GM23338 (cell line): Measurements from ENCODE around the gene SMARCE1. TPM values are rescaled to one million over a fixed set of nuclear protein-coding genes. Genes with fewer than 3 reads are reported as not detected.
"Not testable (repeated sequence)": the region's sequence is repeated elsewhere in the genome, so short reads cannot be mapped to it uniquely, and the experiment has no call there.

Experiments
- ATAC-seq: fragments of 200-7000 bp; cut with Tn5 transposase; 3 replicates; pipeline ENCODE4 v1.9.1; 2020
- DNase-seq: peaks from one replicate; pipeline ENCODE4 v3.0.0-alpha.2; 2015; ENCODE audit warnings: low spot score
- H2AFZ ChIP-seq: fragments of 200-600 bp; sonication (generic); 2 replicates; pipeline ENCODE4 v1.8.0; 2016; ENCODE audit warnings: antibody characterized with exemption, mild to moderate bottlenecking, moderate library complexity
- H3F3A ChIP-seq: fragments of 200-600 bp; sonication (generic); replicated peaks from 2 replicates; pipeline ENCODE4 v1.8.0; 2017; ENCODE audit warnings: antibody characterized with exemption, mixed run types, low read depth
- H3K27ac ChIP-seq: fragments of 200-600 bp; sonication (generic); 2 replicates; pipeline ENCODE4 v1.6.1; 2016; ENCODE audit warnings: low read depth
- H3K27me3 ChIP-seq: fragments of 200-600 bp; sonication (generic); 2 replicates; pipeline ENCODE4 v1.8.0; 2016; ENCODE audit warnings: mild to moderate bottlenecking, mixed run types, moderate library complexity; ENCODE audit not compliant: insufficient read depth
- H3K36me3 ChIP-seq: fragments of 200-600 bp; sonication (generic); 2 replicates; pipeline ENCODE4 v1.8.0; 2016; ENCODE audit warnings: mild to moderate bottlenecking; ENCODE audit not compliant: insufficient read depth
- H3K4me1 ChIP-seq: fragments of 200-600 bp; sonication (generic); 2 replicates; pipeline ENCODE4 v1.8.0; 2016; ENCODE audit warnings: mild to moderate bottlenecking, moderate library complexity; ENCODE audit not compliant: insufficient read depth
- H3K4me2 ChIP-seq: fragments of 200-600 bp; sonication (generic); 2 replicates; pipeline ENCODE4 v1.7.1; 2017; ENCODE audit warnings: mixed run types
- H3K4me3 ChIP-seq: fragments of 200-600 bp; sonication (generic); 2 replicates; pipeline ENCODE4 v1.6.1; 2016; ENCODE audit warnings: mixed run types
- H3K79me2 ChIP-seq: fragments of 200-600 bp; sonication (generic); replicated peaks from 2 replicates; pipeline ENCODE4 v1.8.0; 2017; ENCODE audit warnings: mild to moderate bottlenecking; ENCODE audit not compliant: insufficient read depth
- H3K9me2 ChIP-seq: fragments of 200-600 bp; sonication (generic); 2 replicates; pipeline ENCODE4 v1.8.0; 2017; ENCODE audit not compliant: insufficient read depth
- H4K20me1 ChIP-seq: fragments of 200-600 bp; sonication (generic); replicated peaks from 2 replicates; pipeline ENCODE4 v1.8.0; 2017; ENCODE audit warnings: mild to moderate bottlenecking; ENCODE audit not compliant: insufficient read depth
- H3K27ac Mint-ChIP-seq: 2 replicates; pipeline ENCODE4 v1.8.0; 2020; ENCODE audit warnings: inconsistent platforms, mild to moderate bottlenecking, moderate library complexity, mixed read lengths
- H3K27me3 Mint-ChIP-seq: 3 replicates; pipeline ENCODE4 v1.8.0; 2022; ENCODE audit warnings: low read depth, mild to moderate bottlenecking, moderate library complexity, mixed read lengths, inconsistent platforms; ENCODE audit not compliant: insufficient read depth, poor library complexity
- H3K36me3 Mint-ChIP-seq: 3 replicates; pipeline ENCODE4 v1.8.0; 2021; ENCODE audit warnings: low read depth, mild to moderate bottlenecking, inconsistent platforms, moderate library complexity, mixed read lengths
- H3K4me1 Mint-ChIP-seq: 3 replicates; pipeline ENCODE4 v1.8.0; 2020; ENCODE audit warnings: mild to moderate bottlenecking, inconsistent platforms, mixed read lengths
- H3K4me3 Mint-ChIP-seq: 3 replicates; pipeline ENCODE4 v1.8.0; 2021; ENCODE audit warnings: moderate library complexity, mild to moderate bottlenecking, inconsistent platforms, mixed read lengths
- H3K9me3 Mint-ChIP-seq: 3 replicates; pipeline ENCODE4 v1.8.0; 2020; ENCODE audit warnings: moderate library complexity, mild to moderate bottlenecking, inconsistent platforms, mixed read lengths
- ETS1 ChIP-seq: IDR thresholded peaks from 2 replicates; pipeline ENCODE4 v1.6.1; 2016; ENCODE audit warnings: antibody characterized with exemption
- JUNB ChIP-seq: IDR thresholded peaks from one replicate; pipeline ENCODE4 v1.6.1; 2016; ENCODE audit warnings: antibody characterized with exemption; ENCODE audit not compliant: unreplicated experiment
- POLR2AphosphoS5 ChIP-seq: IDR thresholded peaks from 2 replicates; pipeline ENCODE4 v1.6.1; 2016; ENCODE audit warnings: antibody characterized with exemption, low read depth
- REST ChIP-seq: IDR thresholded peaks from one replicate; pipeline ENCODE4 v1.6.1; 2018; ENCODE audit warnings: antibody characterized with exemption; ENCODE audit not compliant: unreplicated experiment
- STAT1 ChIP-seq: IDR thresholded peaks from one replicate; pipeline ENCODE4 v1.6.1; 2016; ENCODE audit warnings: antibody characterized with exemption; ENCODE audit not compliant: unreplicated experiment
- ZNF114 ChIP-seq: fragments of 250-450 bp; sonication (Bioruptor Pico); IDR thresholded peaks from 2 replicates; pipeline ENCODE4 v1.5.0; 2020; ENCODE audit warnings: mild to moderate bottlenecking, moderate library complexity
- ZNF462 ChIP-seq: fragments of 250-450 bp; sonication (Bioruptor Pico); IDR thresholded peaks from 2 replicates; pipeline ENCODE4 v1.5.0; 2020; ENCODE audit warnings: mild to moderate bottlenecking, moderate library complexity
- polyA plus RNA-seq: library from polyadenylated mRNA; unstranded; fragments of >200 nt; fragmentation: Nextera tagmentation; extraction: Ambion mirVana; gene quantifications from 2 replicates; pipeline ENCODE4 v1.2.1, GENCODE V29; 2016
- total RNA-seq: library from RNA; depleted of rRNA; stranded (reverse); fragments of >200 nt; shearing (Covaris generic); gene quantifications from 2 replicates; pipeline ENCODE4 v1.2.3, GENCODE V29; 2014

Gene SMARCE1
- total and polyA plus RNA-seq, 2 experiments from 2014 or later, result 101 to 258 TPM

- no peak overlapping the region for H3K4me3 Mint-ChIP-seq
- Histone ChIP-seq H2AFZ (no peak overlapping the region), H3K27me3 (no peaks in the 10 kb centered on the region), H4K20me1 (no peaks in the 10 kb centered on the region), H3K27ac (no peak overlapping the region), H3K4me1 (no peaks in the 10 kb centered on the region), H3K9me2 (peaks cover 7% of the 10 kb centered on the region; the same call in 1 of the 2 replicates), H3K36me3 (no peaks in the 10 kb centered on the region), H3K4me2 (no peak overlapping the region), H3K79me2 (no peaks in the 10 kb centered on the region), H3K4me3 (no peak overlapping the region), H3F3A (no peaks in the 10 kb centered on the region)
- no peak for ATAC-seq
- no peaks in the 10 kb centered on the region for H3K36me3 Mint-ChIP-seq
- H3K27me3 Mint-ChIP-seq, result no peaks in the 10 kb centered on the region
- H3K9me3 Mint-ChIP-seq, result peaks cover 14% of the 10 kb centered on the region
- H3K27ac Mint-ChIP-seq, result no peak overlapping the region
- H3K4me1 Mint-ChIP-seq, result no peaks in the 10 kb centered on the region
- TF ChIP-seq ZNF114 (CRISPR knock-in tag), result no peak
- TF ChIP-seq STAT1, result no peak
- no peak for TF ChIP-seq ZNF462 (CRISPR knock-in tag)
- TF ChIP-seq REST, result no peak
- no peak for TF ChIP-seq POLR2AphosphoS5
- no peak for TF ChIP-seq ETS1
- no peak for TF ChIP-seq JUNB
- no peak for DNase-seq
Measured at GRCh38 chr17:40588552-40588951, 59.1 kb downstream of the SMARCE1 start.

- H3K9me3 Mint-ChIP-seq, result peaks cover 14% of the 10 kb centered on the region
- H3K4me1 Mint-ChIP-seq, H3K4me3 Mint-ChIP-seq, H3F3A ChIP-seq, H3K36me3 ChIP-seq, H3K4me1 ChIP-seq, H3K4me3 ChIP-seq, H4K20me1 ChIP-seq, DNase-seq, ATAC-seq, H3K36me3 Mint-ChIP-seq, H3K79me2 ChIP-seq, H3K4me2 ChIP-seq, H3K27me3 Mint-ChIP-seq, H3K27me3 ChIP-seq, H3K27ac ChIP-seq, H2AFZ ChIP-seq, H3K27ac Mint-ChIP-seq: not testable (repeated sequence)
- H3K9me2 ChIP-seq, result peaks cover 13% of the 10 kb centered on the region; the same call in 1 of the 2 replicates
Measured at GRCh38 chr17:40586264-40586663, 61.4 kb downstream of the SMARCE1 start.

- H3K4me2 ChIP-seq, DNase-seq, H3K27ac Mint-ChIP-seq, H3K79me2 ChIP-seq, H3K27me3 ChIP-seq, H3K4me1 Mint-ChIP-seq, H2AFZ ChIP-seq, H3K4me3 ChIP-seq, H3K4me1 ChIP-seq, H3K36me3 ChIP-seq, H4K20me1 ChIP-seq, H3K27ac ChIP-seq, ATAC-seq, H3K27me3 Mint-ChIP-seq, H3F3A ChIP-seq, H3K36me3 Mint-ChIP-seq, H3K4me3 Mint-ChIP-seq: not testable (repeated sequence)
- peaks cover 13% of the 10 kb centered on the region; the same call in 1 of the 2 replicates for H3K9me2 ChIP-seq
- H3K9me3 Mint-ChIP-seq, result peaks cover 14% of the 10 kb centered on the region
Measured at GRCh38 chr17:40584950-40585349, 62.7 kb downstream of the SMARCE1 start.
